ENCODE data around the gene USF3. TPM values are rescaled to one million over a fixed set of nuclear protein-coding genes. Genes with fewer than 3 reads are reported as not detected.

USF3 gene
- total and polyA plus RNA-seq, 2 experiments from 2014 or later: 10.1 to 23.5 TPM

- H3F3A ChIP-seq (replicated peaks; ENCODE audit: low read depth): no peaks in the 10 kb centered on the region
- H3K79me2 ChIP-seq (replicated peaks; ENCODE audit: insufficient read depth): no peaks in the 10 kb centered on the region
- Mint-ChIP-seq H3K4me3 (no peak overlapping the region), H3K36me3 (ENCODE audit: low read depth) (peaks cover 11% of the 10 kb centered on the region; the same call in 2 of the 3 replicates), H3K9me3 (no peaks in the 10 kb centered on the region), H3K27me3 (ENCODE audit: insufficient read depth, low read depth, poor library complexity) (peaks cover 1% of the 10 kb centered on the region), H3K27ac (no peak overlapping the region), H3K4me1 (peaks cover 16% of the 10 kb centered on the region)
- H3K27me3 ChIP-seq (ENCODE audit: insufficient read depth): no peaks in the 10 kb centered on the region
- TF ChIP-seq ZNF462 (CRISPR knock-in tag; IDR thresholded peaks at IDR 0.05) (no peak), ETS1 (IDR thresholded peaks at IDR 0.05) (no peak), REST (IDR thresholded peaks at IDR 0.05; ENCODE audit: unreplicated experiment) (no peak), EZH2 (IDR thresholded peaks at IDR 0.05; ENCODE audit: low read depth, unreplicated experiment) (no peak), ZNF331 (CRISPR knock-in tag; IDR thresholded peaks at IDR 0.05; ENCODE audit: low read depth) (no peak), EZH2phosphoT487 (IDR thresholded peaks at IDR 0.05; ENCODE audit: unreplicated experiment) (no peak), POLR2AphosphoS5 (IDR thresholded peaks at IDR 0.05; ENCODE audit: low read depth) (no peak), JUNB (IDR thresholded peaks at IDR 0.05; ENCODE audit: unreplicated experiment) (no peak), STAT1 (IDR thresholded peaks at IDR 0.05; ENCODE audit: unreplicated experiment) (no peak)
- H3K27ac ChIP-seq (ENCODE audit: low read depth): no peak overlapping the region
- H2AFZ ChIP-seq: no peak overlapping the region
- H3K9me2 ChIP-seq (ENCODE audit: insufficient read depth): no peaks in the 10 kb centered on the region
- H3K4me3 ChIP-seq: no peak overlapping the region
- no peak for ATAC-seq
- H3K4me2 ChIP-seq: no peak overlapping the region
- DNase-seq (ENCODE audit: low spot score): no peak
- H3K36me3 ChIP-seq (ENCODE audit: insufficient read depth): no peaks in the 10 kb centered on the region; the same call in 1 of the 2 replicates
- H4K20me1 ChIP-seq (replicated peaks; ENCODE audit: insufficient read depth): no peaks in the 10 kb centered on the region; the same call in 1 of the 2 replicates
- H3K4me1 ChIP-seq (ENCODE audit: insufficient read depth): peaks cover 7% of the 10 kb centered on the region
Measured at GRCh38 chr3:113663324-113663750, 33.1 kb downstream of the USF3 start.
